Thyroid gland (tissue), 4 donors: ENCODE measurements around the gene CCDC88C. TPM values are rescaled to one million over a fixed set of nuclear protein-coding genes. Genes with fewer than 3 reads are reported as not detected.

Source experiments
- DNase-seq, 2 donors: peaks; one replicate each; pipeline ENCODE4 v3.0.0-alpha.2; 2019
- H3K27ac ChIP-seq, 3 donors: fragments of 200-600 bp; sonication (generic); 1 replicate in 2 of 3; 2 replicates in 1 of 3; pipeline ENCODE4 v1.5.1; 2016 to 2019; ENCODE audit warnings: mild to moderate bottlenecking in 1 of 3, moderate library complexity in 1 of 3
- H3K27me3 ChIP-seq: fragments of 200-600 bp; sonication (generic); one replicate; pipeline ENCODE4 v1.5.1; 2019
- H3K36me3 ChIP-seq, 2 donors: fragments of 200-600 bp; sonication (generic); one replicate each; pipeline ENCODE4 v1.5.1; 2016 to 2019
- H3K4me1 ChIP-seq, 2 donors: fragments of 200-600 bp; sonication (generic); one replicate each; pipeline ENCODE4 v1.5.1; 2017 to 2019
- H3K4me3 ChIP-seq, 3 donors: fragments of 200-600 bp; sonication (generic); replicated peaks in 1 of 3; 1 replicate in 2 of 3; 2 replicates in 1 of 3; pipeline ENCODE4 v1.5.1; 2016; ENCODE audit warnings: mild to moderate bottlenecking in 1 of 3
- H3K9me3 ChIP-seq: fragments of 200-600 bp; sonication (generic); one replicate; pipeline ENCODE4 v1.5.1; 2017
- POLR2A ChIP-seq, 2 donors: fragments of 450-650 bp; IDR thresholded peaks; one replicate each; pipeline ENCODE4 v1.6.1; 2017; ENCODE audit warnings: antibody characterized with exemption in 2 of 2, mild to moderate bottlenecking in 2 of 2, moderate library complexity in 1 of 2
- WGBS, 2 donors: methylation state at CpG; one replicate each; pipeline ENCODE4 v1.1.5; 2017; 5-methylcytosine and 5-hydroxymethylcytosine counted together
- intact Hi-C: fragments of 100-400 bp; cut with DNase I; formaldehyde crosslinking; loops from one replicate; pipeline ENCODE4 v1.15.1; 2023
- total RNA-seq, 4 donors: library from RNA; depleted of rRNA; stranded (reverse); fragments of >200 nt; gene quantifications; one replicate each; pipeline ENCODE4 v1.2.3, GENCODE V29; 2016
- TF ChIP-seq, protein P1 (sequence below), 6 experiments: fragments of 200-600 bp in 3 of 6; fragments of 450-650 bp in 3 of 6; sonication (generic) in 3 of 6; IDR thresholded peaks; one replicate each; pipeline ENCODE4 v1.5.1; 2016 to 2019; ENCODE audit warnings: antibody characterized with exemption in 6 of 6, mild to moderate bottlenecking in 2 of 6, inconsistent platforms in 1 of 6, moderate library complexity in 1 of 6

The CCDC88C gene
- total RNA-seq, 4 donors from 2014 or later: 3.0 to 6.3 (median 5.8) TPM

DNA sequence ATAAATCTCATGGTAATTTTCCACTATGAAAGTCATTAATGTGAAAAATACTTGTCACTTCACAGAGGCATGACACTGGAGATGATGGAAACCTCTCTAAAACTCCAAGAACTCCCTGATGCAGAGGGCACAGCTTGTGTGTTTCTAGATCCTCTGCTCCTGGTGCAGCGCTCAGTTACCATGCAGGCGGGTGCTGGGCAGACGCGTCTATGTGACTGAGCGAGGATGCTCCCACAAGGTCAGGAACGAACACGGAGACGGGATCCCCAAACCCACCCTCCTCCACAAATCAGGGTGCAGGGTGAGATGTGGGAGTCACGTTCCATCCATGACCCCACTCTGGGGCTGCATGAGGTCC, 81.5 kb downstream of the CCDC88C start:
- TF ChIP-seq, protein P1, sequence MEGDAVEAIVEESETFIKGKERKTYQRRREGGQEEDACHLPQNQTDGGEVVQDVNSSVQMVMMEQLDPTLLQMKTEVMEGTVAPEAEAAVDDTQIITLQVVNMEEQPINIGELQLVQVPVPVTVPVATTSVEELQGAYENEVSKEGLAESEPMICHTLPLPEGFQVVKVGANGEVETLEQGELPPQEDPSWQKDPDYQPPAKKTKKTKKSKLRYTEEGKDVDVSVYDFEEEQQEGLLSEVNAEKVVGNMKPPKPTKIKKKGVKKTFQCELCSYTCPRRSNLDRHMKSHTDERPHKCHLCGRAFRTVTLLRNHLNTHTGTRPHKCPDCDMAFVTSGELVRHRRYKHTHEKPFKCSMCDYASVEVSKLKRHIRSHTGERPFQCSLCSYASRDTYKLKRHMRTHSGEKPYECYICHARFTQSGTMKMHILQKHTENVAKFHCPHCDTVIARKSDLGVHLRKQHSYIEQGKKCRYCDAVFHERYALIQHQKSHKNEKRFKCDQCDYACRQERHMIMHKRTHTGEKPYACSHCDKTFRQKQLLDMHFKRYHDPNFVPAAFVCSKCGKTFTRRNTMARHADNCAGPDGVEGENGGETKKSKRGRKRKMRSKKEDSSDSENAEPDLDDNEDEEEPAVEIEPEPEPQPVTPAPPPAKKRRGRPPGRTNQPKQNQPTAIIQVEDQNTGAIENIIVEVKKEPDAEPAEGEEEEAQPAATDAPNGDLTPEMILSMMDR (IDR thresholded peaks at IDR 0.05): no peak
- TF ChIP-seq POLR2A (IDR thresholded peaks at IDR 0.05): no peak
- peaks cover 0 to 10% of the 10 kb centered on the region in 2 donors for H3K4me1 ChIP-seq
- no peaks in the 10 kb centered on the region for H3K36me3 ChIP-seq
- no peak overlapping the region for H3K4me3 ChIP-seq
- no peak overlapping the region for H3K27ac ChIP-seq
- H3K27me3 ChIP-seq: no peaks in the 10 kb centered on the region
- WGBS, 2 donors: 93 to 96% methylated on average over 9 of the region's 9 CpGs
- H3K9me3 ChIP-seq: no peaks in the 10 kb centered on the region
- intact Hi-C loops: no loop called here
- DNase-seq: no peak

DNA sequence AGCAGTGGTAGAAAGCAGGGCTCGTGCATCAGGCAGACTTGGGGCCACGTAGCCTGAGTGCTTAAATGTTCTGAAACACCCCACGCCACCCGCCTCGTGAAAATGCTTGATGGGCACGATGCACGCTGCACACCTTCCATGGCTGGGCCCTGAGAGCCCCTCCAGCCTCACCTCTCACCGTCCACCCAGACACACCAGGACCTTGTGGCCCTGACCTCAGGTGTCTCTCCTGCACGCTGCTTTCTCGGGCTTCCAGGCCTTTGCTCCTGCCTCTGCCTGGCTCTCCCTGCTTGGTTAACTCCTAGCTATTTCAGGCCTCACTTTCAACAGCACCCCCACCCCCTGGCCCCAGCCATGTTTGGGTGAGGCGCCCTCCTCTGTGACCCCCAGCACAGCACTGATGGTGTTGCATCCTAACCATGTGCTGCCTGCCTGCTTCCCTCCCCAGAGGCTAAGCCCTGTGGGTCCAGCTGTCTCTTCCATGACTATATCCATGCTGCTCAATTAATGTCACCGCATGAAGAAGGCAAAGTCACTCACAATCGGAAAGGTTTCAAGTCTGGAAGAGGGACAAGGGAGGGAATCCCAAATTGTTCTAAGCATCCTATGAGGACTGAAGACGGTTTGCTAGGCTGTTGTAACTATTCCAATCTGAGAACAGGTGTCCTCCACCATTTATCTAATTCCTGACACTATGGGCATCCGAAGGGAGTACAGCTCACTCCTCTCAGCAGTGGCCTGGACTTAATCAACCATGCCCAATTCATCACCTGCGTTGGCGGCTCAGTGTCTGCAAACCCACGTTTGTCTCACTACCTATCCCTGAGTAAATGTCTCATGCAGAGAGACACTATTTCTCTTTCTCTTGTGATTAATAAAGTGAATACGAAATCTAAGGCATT, 82.2 kb downstream of the CCDC88C start:
- peak in 1 of 2 donors; percentile 9 for DNase-seq
- no peak overlapping the region for H3K4me3 ChIP-seq
- 80% methylated on average over 17 to 19 of the region's 19 CpGs for WGBS, 2 donors

GRCh38 chr14:91333650-91334039, 84.0 kb downstream of the CCDC88C start:
- Histone ChIP-seq H3K36me3 (no peaks in the 10 kb centered on the region), H3K4me3 (no peak overlapping the region), H3K4me1 (peaks cover 0 to 12% of the 10 kb centered on the region in 2 donors), H3K9me3 (no peaks in the 10 kb centered on the region), H3K27ac (no peak overlapping the region), H3K27me3 (no peaks in the 10 kb centered on the region)
- TF ChIP-seq, protein P1 (IDR thresholded peaks at IDR 0.05): no peak
- no peak for TF ChIP-seq POLR2A (IDR thresholded peaks at IDR 0.05)
- 92 to 94% methylated on average over 3 of the region's 3 CpGs for WGBS, 2 donors
- DNase-seq: no peak
- intact Hi-C loops: no loop called here

More for the DNA sequence above, 82.2 kb downstream of the CCDC88C start:
- H3K4me1 ChIP-seq: peaks cover 0 to 12% of the 10 kb centered on the region in 2 donors
- H3K27me3 ChIP-seq: no peaks in the 10 kb centered on the region
- H3K27ac ChIP-seq: no peak overlapping the region
- intact Hi-C loops: no loop called here
- H3K9me3 ChIP-seq: no peaks in the 10 kb centered on the region
- H3K36me3 ChIP-seq: no peaks in the 10 kb centered on the region
- TF ChIP-seq, protein P1 (IDR thresholded peaks at IDR 0.05): no peak
- TF ChIP-seq POLR2A (IDR thresholded peaks at IDR 0.05): no peak

DNA sequence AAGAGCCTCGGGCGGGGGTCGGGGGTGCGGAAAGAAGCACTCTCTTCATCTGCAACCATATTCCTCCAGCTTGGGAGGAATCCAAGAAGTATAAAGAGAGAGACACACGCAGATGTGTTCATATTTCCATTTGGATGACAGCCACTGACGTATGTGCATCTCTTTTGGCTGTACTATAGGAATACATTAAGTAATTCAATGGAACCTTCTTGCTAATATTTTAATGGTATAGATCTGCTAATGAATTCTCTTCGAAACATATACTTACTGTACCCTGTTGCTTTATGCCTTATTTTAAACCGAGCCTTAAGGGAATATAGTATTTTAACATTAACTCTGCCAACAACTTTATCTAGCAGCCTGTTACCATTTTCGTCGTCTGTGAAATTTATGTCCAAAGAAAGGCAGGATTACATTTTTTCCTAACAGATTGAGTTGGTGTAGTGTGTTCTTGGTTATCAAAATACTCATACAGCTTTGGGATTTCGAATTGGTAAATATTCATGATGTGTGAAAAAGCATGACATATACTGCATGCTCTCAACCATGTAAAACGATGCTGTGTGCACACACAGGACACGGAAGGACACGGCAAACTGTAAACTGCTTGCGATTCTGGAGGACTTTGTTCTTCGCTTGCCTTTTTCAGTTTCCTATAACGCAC, 84.5 kb downstream of the CCDC88C start:
- TF ChIP-seq, protein P1 (IDR thresholded peaks at IDR 0.05): no peak
- TF ChIP-seq POLR2A (IDR thresholded peaks at IDR 0.05): no peak
- Histone ChIP-seq H3K27me3 (no peaks in the 10 kb centered on the region), H3K4me3 (no peak overlapping the region), H3K36me3 (no peaks in the 10 kb centered on the region), H3K27ac (no peak overlapping the region), H3K4me1 (peaks cover 0 to 12% of the 10 kb centered on the region in 2 donors), H3K9me3 (no peaks in the 10 kb centered on the region)
- WGBS, 2 donors: 80 to 82% methylated on average over 17 of the region's 17 CpGs
- DNase-seq: no peak
- intact Hi-C loops: no loop called here
